H9 (cell line): Measurements from ENCODE around the gene SLC22A3. TPM values are rescaled to one million over a fixed set of nuclear protein-coding genes. Genes with fewer than 3 reads are reported as not detected.

Experiments
- DNase-seq: peaks from one replicate; pipeline ENCODE4 v3.0.0-alpha.2; 2017
- H2AFZ ChIP-seq: one replicate; pipeline ENCODE4 v1.6.1; 2013; ENCODE audit warnings: mild to moderate bottlenecking, low read length, control low read depth, moderate library complexity
- H2AK5ac ChIP-seq: 2 replicates; pipeline ENCODE4 v1.6.1; 2013; ENCODE audit warnings: low read length, control low read depth, mixed read lengths; ENCODE audit not compliant: insufficient read length
- H2BK120ac ChIP-seq: one replicate; pipeline ENCODE4 v1.6.1; 2013; ENCODE audit warnings: low read depth, mild to moderate bottlenecking, low read length, control low read depth, inconsistent platforms; ENCODE audit not compliant: poor library complexity, severe bottlenecking
- H2BK12ac ChIP-seq: 2 replicates; pipeline ENCODE4 v1.6.1; 2013; ENCODE audit warnings: low read length, control low read depth, mixed read lengths, low read depth; ENCODE audit not compliant: insufficient read length
- H2BK15ac ChIP-seq: 2 replicates; pipeline ENCODE4 v1.6.1; 2013; ENCODE audit warnings: low read depth, low read length, control low read depth
- H2BK20ac ChIP-seq: one replicate; pipeline ENCODE4 v1.6.1; 2013; ENCODE audit warnings: low read depth, mild to moderate bottlenecking, low read length, control low read depth, inconsistent platforms; ENCODE audit not compliant: poor library complexity, severe bottlenecking
- H2BK5ac ChIP-seq: 2 replicates; pipeline ENCODE4 v1.6.1; 2013; ENCODE audit warnings: low read length, control low read depth, mixed read lengths; ENCODE audit not compliant: insufficient read length
- H3K14ac ChIP-seq: 2 replicates; pipeline ENCODE4 v1.6.1; 2013; ENCODE audit warnings: low read length, control low read depth; ENCODE audit not compliant: insufficient read depth
- H3K18ac ChIP-seq: 2 replicates; pipeline ENCODE4 v1.6.1; 2013; ENCODE audit warnings: low read depth, mild to moderate bottlenecking, mixed read lengths, low read length, control low read depth; ENCODE audit not compliant: insufficient read length
- H3K23ac ChIP-seq: 2 replicates; pipeline ENCODE4 v1.6.1; 2013; ENCODE audit warnings: low read length, control low read depth, mixed read lengths, low read depth; ENCODE audit not compliant: insufficient read length
- H3K23me2 ChIP-seq: 2 replicates; pipeline ENCODE4 v1.6.1; 2013; ENCODE audit warnings: low read depth, mild to moderate bottlenecking, mixed read lengths, low read length, control low read depth; ENCODE audit not compliant: insufficient read length, poor library complexity, severe bottlenecking
- H3K27ac ChIP-seq: 2 replicates; pipeline ENCODE4 v1.5.1; 2013; ENCODE audit warnings: low read length, control low read depth, mixed read lengths, low read depth; ENCODE audit not compliant: insufficient read length
- H3K27me3 ChIP-seq: 2 replicates; pipeline ENCODE4 v1.6.1; 2013; ENCODE audit warnings: low read length, control low read depth, inconsistent platforms; ENCODE audit not compliant: insufficient read depth
- H3K4ac ChIP-seq: 2 replicates; pipeline ENCODE4 v1.6.1; 2013; ENCODE audit warnings: low read depth, mild to moderate bottlenecking, control low read depth, inconsistent platforms, low read length, moderate library complexity
- H3K4me1 ChIP-seq: 2 replicates; pipeline ENCODE4 v1.6.1; 2013; ENCODE audit warnings: low read length, control low read depth, inconsistent platforms; ENCODE audit not compliant: insufficient read depth
- H3K4me2 ChIP-seq: 2 replicates; pipeline ENCODE4 v1.6.1; 2013; ENCODE audit warnings: low read length, control low read depth, mixed read lengths; ENCODE audit not compliant: insufficient read length, insufficient read depth
- H3K56ac ChIP-seq: 2 replicates; pipeline ENCODE4 v1.6.1; 2013; ENCODE audit warnings: low read depth, mild to moderate bottlenecking, mixed read lengths, low read length, control low read depth; ENCODE audit not compliant: insufficient read length
- H3K79me1 ChIP-seq: 2 replicates; pipeline ENCODE4 v1.6.1; 2013; ENCODE audit warnings: low read depth, mild to moderate bottlenecking, moderate library complexity, low read length, control low read depth, inconsistent platforms; ENCODE audit not compliant: insufficient read depth, poor library complexity, severe bottlenecking
- H3K79me2 ChIP-seq: 2 replicates; pipeline ENCODE4 v1.6.1; 2013; ENCODE audit warnings: low read length, control low read depth, inconsistent platforms; ENCODE audit not compliant: insufficient read depth
- H3K9ac ChIP-seq: 2 replicates; pipeline ENCODE4 v1.6.1; 2013; ENCODE audit warnings: low read length, control low read depth, mixed read lengths; ENCODE audit not compliant: insufficient read length; ENCODE audit errors: extremely low read depth
- H3K9me3 ChIP-seq: one replicate; pipeline ENCODE4 v1.6.1; 2013; ENCODE audit warnings: low read depth, low read length, inconsistent platforms; ENCODE audit not compliant: control insufficient read depth
- H3T11ph ChIP-seq: one replicate; pipeline ENCODE4 v1.6.1; 2013; ENCODE audit warnings: mild to moderate bottlenecking, low read length, control low read depth, inconsistent platforms
- H4K20me1 ChIP-seq: one replicate; pipeline ENCODE4 v1.6.1; 2013; ENCODE audit not compliant: control insufficient read depth, insufficient read length, insufficient read depth
- H4K5ac ChIP-seq: 2 replicates; pipeline ENCODE4 v1.6.1; 2013; ENCODE audit warnings: low read depth, mild to moderate bottlenecking, mixed read lengths, low read length, control low read depth; ENCODE audit not compliant: insufficient read length
- H4K8ac ChIP-seq: replicated peaks from 2 replicates; pipeline ENCODE4 v1.6.1; 2013; ENCODE audit warnings: low read length, control low read depth, mixed read lengths, low read depth; ENCODE audit not compliant: insufficient read length
- H4K91ac ChIP-seq: 2 replicates; pipeline ENCODE4 v1.6.1; 2013; ENCODE audit warnings: low read depth, mild to moderate bottlenecking, moderate library complexity, mixed read lengths, low read length, control low read depth; ENCODE audit not compliant: insufficient read length
- H3K27ac Mint-ChIP-seq, 3 experiments: 2 replicates in 2 of 3; 3 replicates in 1 of 3; pipeline ENCODE4 v1.8.0; 2020 to 2021; ENCODE audit warnings: mixed read lengths in 3 of 3, mild to moderate bottlenecking in 1 of 3, moderate library complexity in 1 of 3
- H3K27me3 Mint-ChIP-seq: 2 replicates; pipeline ENCODE4 v1.8.0; 2021; ENCODE audit warnings: low read depth, mild to moderate bottlenecking, moderate library complexity, mixed read lengths
- H3K36me3 Mint-ChIP-seq, 3 experiments: 2 replicates in 2 of 3; 3 replicates in 1 of 3; pipeline ENCODE4 v1.8.0; 2020 to 2021; ENCODE audit warnings: low read depth in 3 of 3, mixed read lengths in 3 of 3; ENCODE audit not compliant: insufficient read depth in 1 of 3
- H3K4me1 Mint-ChIP-seq, 2 experiments: 2 replicates each; pipeline ENCODE4 v1.8.0; 2020; ENCODE audit warnings: mixed read lengths in 2 of 2
- H3K4me3 Mint-ChIP-seq, 2 experiments: 2 replicates in 1 of 2; 3 replicates in 1 of 2; pipeline ENCODE4 v1.8.0; 2020 to 2021; ENCODE audit warnings: mild to moderate bottlenecking in 2 of 2, mixed read lengths in 2 of 2, moderate library complexity in 1 of 2
- H3K9me3 Mint-ChIP-seq, 2 experiments: 2 replicates in 1 of 2; 3 replicates in 1 of 2; pipeline ENCODE4 v1.8.0; 2020; ENCODE audit warnings: mild to moderate bottlenecking in 2 of 2, mixed read lengths in 2 of 2, moderate library complexity in 1 of 2
- WGBS: extraction: QIAGEN DNeasy Blood & Tissue Kit; methylation state at CpG from one replicate; pipeline ENCODE4 v1.1.7; 2013; ENCODE audit warnings: missing lambda C conversion rate, low lambda C conversion rate, mixed read lengths; ENCODE audit not compliant: insufficient read length; ENCODE audit errors: extremely low coverage; 5-methylcytosine and 5-hydroxymethylcytosine counted together
- total RNA-seq: library from RNA; stranded (reverse); gene quantifications from 2 replicates; pipeline ENCODE4 v1.2.1, GENCODE V29; 2021
- TF ChIP-seq, protein P1 (sequence below): fragments of 200-600 bp; sonication (generic); conservative IDR thresholded peaks from 3 replicates; pipeline ENCODE4 v1.8.0; 2021; ENCODE audit warnings: antibody characterized with exemption, mild to moderate bottlenecking

SLC22A3 gene
- total RNA-seq, 1 experiment from 2014 or later: 2.7 TPM

DNA sequence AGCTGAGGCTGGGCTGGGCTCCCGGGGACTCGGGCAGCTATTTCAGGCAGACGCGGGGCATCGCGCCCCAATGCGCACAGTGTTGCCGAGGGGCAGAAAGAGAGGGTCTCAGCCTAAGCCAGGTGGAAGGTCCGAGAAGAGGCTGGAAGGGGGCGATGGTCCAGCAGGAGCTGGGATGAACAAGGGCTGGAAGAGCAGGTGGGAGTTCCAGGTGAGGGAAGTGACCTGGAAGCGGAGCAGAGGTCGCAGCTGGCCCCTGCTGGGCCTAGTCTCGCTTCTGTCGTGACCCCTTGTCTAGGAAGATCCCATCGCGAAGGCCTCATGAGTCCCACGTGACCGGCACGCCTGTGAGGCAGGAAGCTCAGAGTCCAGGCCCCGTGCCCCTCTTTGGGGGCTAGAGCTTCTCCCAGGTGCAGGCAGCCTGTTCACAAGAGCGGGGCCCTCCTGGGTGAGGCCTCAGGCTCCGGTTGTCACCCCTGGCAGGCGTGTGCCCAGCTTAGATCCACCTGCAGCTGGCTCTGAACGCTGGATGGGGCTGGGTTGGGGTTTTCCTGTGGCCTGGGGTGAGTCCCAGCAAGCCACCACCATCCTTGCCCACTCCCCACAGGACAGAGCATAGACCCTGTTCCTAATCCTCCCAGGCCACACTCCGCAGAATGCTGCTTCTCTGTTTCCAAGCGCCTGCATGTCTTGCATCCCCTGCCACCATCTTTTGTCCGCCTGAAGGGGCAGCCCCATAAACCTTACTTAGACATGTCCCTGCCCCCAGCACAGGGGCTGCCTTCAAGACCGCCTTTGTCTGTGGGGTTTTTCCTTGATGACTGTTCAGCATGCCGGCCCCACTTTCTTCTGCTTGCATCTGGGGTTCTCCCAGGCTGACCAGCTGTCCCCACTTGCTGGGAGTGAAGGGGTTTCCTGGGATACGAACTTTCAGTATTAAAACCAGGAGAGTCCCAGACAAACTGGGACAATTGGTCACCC lies 15.1 kb downstream of the SLC22A3 start:
- no peaks in the 10 kb centered on the region for H3K79me2 ChIP-seq
- H3K18ac ChIP-seq: no peak overlapping the region
- H3K4me3 Mint-ChIP-seq: no peak overlapping the region
- H3K36me3 Mint-ChIP-seq: no peaks in the 10 kb centered on the region; a peak in 2 of 7 replicates
- H2AFZ ChIP-seq: no peak overlapping the region
- no peak overlapping the region for H2BK15ac ChIP-seq
- H4K91ac ChIP-seq: no peak overlapping the region
- no peak overlapping the region for H3K4ac ChIP-seq
- peaks cover 3 to 4% of the 10 kb centered on the region in 2 experiments; a peak in 3 of 4 replicates for H3K4me1 Mint-ChIP-seq
- H3K56ac ChIP-seq: no peak overlapping the region
- no peak for DNase-seq
- H2BK20ac ChIP-seq: no peak overlapping the region
- H3K27ac Mint-ChIP-seq: no peak overlapping the region; a peak in 1 of 7 replicates
- TF ChIP-seq, protein P1, sequence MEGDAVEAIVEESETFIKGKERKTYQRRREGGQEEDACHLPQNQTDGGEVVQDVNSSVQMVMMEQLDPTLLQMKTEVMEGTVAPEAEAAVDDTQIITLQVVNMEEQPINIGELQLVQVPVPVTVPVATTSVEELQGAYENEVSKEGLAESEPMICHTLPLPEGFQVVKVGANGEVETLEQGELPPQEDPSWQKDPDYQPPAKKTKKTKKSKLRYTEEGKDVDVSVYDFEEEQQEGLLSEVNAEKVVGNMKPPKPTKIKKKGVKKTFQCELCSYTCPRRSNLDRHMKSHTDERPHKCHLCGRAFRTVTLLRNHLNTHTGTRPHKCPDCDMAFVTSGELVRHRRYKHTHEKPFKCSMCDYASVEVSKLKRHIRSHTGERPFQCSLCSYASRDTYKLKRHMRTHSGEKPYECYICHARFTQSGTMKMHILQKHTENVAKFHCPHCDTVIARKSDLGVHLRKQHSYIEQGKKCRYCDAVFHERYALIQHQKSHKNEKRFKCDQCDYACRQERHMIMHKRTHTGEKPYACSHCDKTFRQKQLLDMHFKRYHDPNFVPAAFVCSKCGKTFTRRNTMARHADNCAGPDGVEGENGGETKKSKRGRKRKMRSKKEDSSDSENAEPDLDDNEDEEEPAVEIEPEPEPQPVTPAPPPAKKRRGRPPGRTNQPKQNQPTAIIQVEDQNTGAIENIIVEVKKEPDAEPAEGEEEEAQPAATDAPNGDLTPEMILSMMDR: no peak
- H3T11ph ChIP-seq: no peak overlapping the region
- no peaks in the 10 kb centered on the region for H4K20me1 ChIP-seq
- H3K9me3 ChIP-seq: no peaks in the 10 kb centered on the region
- no CpG with 5 or more reads among the region's 30 CpGs for WGBS
- H3K9ac ChIP-seq: no peak overlapping the region
- no peaks in the 10 kb centered on the region for H3K27me3 Mint-ChIP-seq
- no peak overlapping the region for H3K14ac ChIP-seq
- no peak overlapping the region for H2AK5ac ChIP-seq
- no peaks in the 10 kb centered on the region; a peak in 1 of 5 replicates for H3K9me3 Mint-ChIP-seq
- H2BK120ac ChIP-seq: no peak overlapping the region
- H3K4me2 ChIP-seq: no peak overlapping the region
- H2BK5ac ChIP-seq: no peak overlapping the region
- no peak overlapping the region for H2BK12ac ChIP-seq
- H3K27me3 ChIP-seq: no peaks in the 10 kb centered on the region
- no peak overlapping the region for H4K5ac ChIP-seq
- H3K23ac ChIP-seq: no peak overlapping the region
- no peak overlapping the region for H3K27ac ChIP-seq
- no peak overlapping the region for H4K8ac ChIP-seq
- H3K23me2 ChIP-seq: no peaks in the 10 kb centered on the region
- H3K4me1 ChIP-seq: no peaks in the 10 kb centered on the region
- no peaks in the 10 kb centered on the region for H3K79me1 ChIP-seq
